K562 (cell line): ENCODE data around the gene ZNF264. TPM values are rescaled to one million over a fixed set of nuclear protein-coding genes. Genes with fewer than 3 reads are reported as not detected.

Source experiments
- BMI1 ChIP-seq: fragments of 150-350 bp; IDR thresholded peaks from 2 replicates; pipeline ENCODE4 v1.6.1; 2014; ENCODE audit warnings: low read length
- COPS2 ChIP-seq: fragments of 450-650 bp; conservative IDR thresholded peaks from 2 replicates; pipeline ENCODE4 v1.6.1; 2016; ENCODE audit warnings: mild to moderate bottlenecking, moderate library complexity
- CTBP1 ChIP-seq: fragments of 450-650 bp; IDR thresholded peaks from 2 replicates; pipeline ENCODE4 v1.6.1; 2016; ENCODE audit warnings: borderline replicate concordance
- DPF2 ChIP-seq: fragments of 450-650 bp; IDR thresholded peaks from 2 replicates; pipeline ENCODE4 v1.6.1; 2016
- E2F1 ChIP-seq: sonication (generic); formaldehyde crosslinking; IDR thresholded peaks from 2 replicates; pipeline ENCODE4 v1.8.1; 2023; ENCODE audit warnings: mild to moderate bottlenecking, missing genetic modification reagents, moderate library complexity
- ERF ChIP-seq: fragments of 450-650 bp; formaldehyde crosslinking; IDR thresholded peaks from 2 replicates; pipeline ENCODE4 v1.4.0; 2020; ENCODE audit warnings: mild to moderate bottlenecking, mixed read lengths
- FUS ChIP-seq: fragments of 200-400 bp; formaldehyde crosslinking; optimal IDR thresholded peaks from 2 replicates; pipeline ENCODE3; 2017; ENCODE audit warnings: low read depth, low read length
- ID3 ChIP-seq, 2 experiments: fragments of 250-450 bp in 1 of 2; fragments of 450-650 bp in 1 of 2; sonication (Bioruptor Pico) in 1 of 2; IDR thresholded peaks; 2 replicates each; pipeline versions ENCODE4 v1.6.1 to v1.8.0; 2016 to 2021; ENCODE audit warnings: mild to moderate bottlenecking in 2 of 2, moderate library complexity in 2 of 2, missing compliant biosample characterization in 1 of 2, missing genetic modification characterization in 1 of 2
- KDM5B ChIP-seq: fragments of 200-600 bp; sonication (generic); IDR thresholded peaks from 2 replicates; pipeline ENCODE4 v1.6.1; 2012; ENCODE audit warnings: low read depth, mild to moderate bottlenecking, moderate library complexity, low read length, control low read depth, inconsistent platforms; ENCODE audit not compliant: insufficient replicate concordance
- KHSRP ChIP-seq: fragments of 450-650 bp; IDR thresholded peaks from 2 replicates; pipeline ENCODE4 v1.6.1; 2017
- MBD2 ChIP-seq: sonication (generic); IDR thresholded peaks from 2 replicates; pipeline ENCODE4 v1.6.1; 2016; ENCODE audit warnings: low read depth, borderline replicate concordance
- MECOM ChIP-seq: fragments of 250-450 bp; sonication (Bioruptor Pico); IDR thresholded peaks from 2 replicates; pipeline ENCODE4 v1.8.0; 2022; ENCODE audit warnings: inconsistent platforms
- NCOA6 ChIP-seq: fragments of 450-650 bp; IDR thresholded peaks from 2 replicates; pipeline ENCODE4 v1.6.1; 2017; ENCODE audit warnings: mild to moderate bottlenecking
- NFATC3 ChIP-seq: fragments of 450-650 bp; IDR thresholded peaks from 2 replicates; pipeline ENCODE4 v1.6.1; 2017; ENCODE audit warnings: mild to moderate bottlenecking
- NR2C1 ChIP-seq, 2 experiments: fragments of 450-650 bp; IDR thresholded peaks; 2 replicates each; pipeline ENCODE4 v1.6.1; 2017; ENCODE audit warnings: mild to moderate bottlenecking in 2 of 2, antibody characterized with exemption in 1 of 2, inconsistent platforms in 1 of 2, missing compliant biosample characterization in 1 of 2, missing genetic modification characterization in 1 of 2
- POLR3A ChIP-seq: IDR thresholded peaks from 2 replicates; pipeline ENCODE4 v1.6.1; 2011; ENCODE audit warnings: borderline replicate concordance, mild to moderate bottlenecking, moderate library complexity; ENCODE audit not compliant: insufficient read length, insufficient read depth; ENCODE audit errors: extremely low read depth
- POU5F1 ChIP-seq: fragments of 150-350 bp; IDR thresholded peaks from 2 replicates; pipeline ENCODE4 v1.6.1; 2014; ENCODE audit warnings: borderline replicate concordance, low read length, low read depth, mild to moderate bottlenecking; ENCODE audit not compliant: partially characterized antibody
- SREBF1 ChIP-seq: fragments of 150-350 bp; IDR thresholded peaks from 2 replicates; pipeline ENCODE4 v1.6.1; 2014; ENCODE audit warnings: antibody characterized with exemption, low read depth, low read length, borderline replicate concordance
- TCF15 ChIP-seq: fragments of 250-450 bp; sonication (Bioruptor Pico); IDR thresholded peaks from 2 replicates; pipeline ENCODE4 v1.8.0; 2022; ENCODE audit warnings: moderate library complexity, mild to moderate bottlenecking, inconsistent platforms
- TCF7L2 ChIP-seq: fragments of 150-350 bp; IDR thresholded peaks from 2 replicates; pipeline ENCODE4 v1.6.1; 2016; ENCODE audit warnings: low read depth, mild to moderate bottlenecking, low read length, moderate library complexity
- TFAP4 ChIP-seq: sonication (generic); formaldehyde crosslinking; IDR thresholded peaks from 2 replicates; pipeline ENCODE4 v1.8.0; 2022; ENCODE audit warnings: missing genetic modification reagents, mild to moderate bottlenecking, moderate library complexity, borderline replicate concordance
- THRB ChIP-seq: fragments of 450-650 bp; formaldehyde crosslinking; conservative IDR thresholded peaks from 2 replicates; pipeline ENCODE4 v1.4.0; 2022; ENCODE audit warnings: mild to moderate bottlenecking, missing genetic modification characterization
- U2AF1 ChIP-seq: fragments of 200-400 bp; formaldehyde crosslinking; optimal IDR thresholded peaks from 2 replicates; pipeline ENCODE3; 2017; ENCODE audit warnings: mild to moderate bottlenecking, low read depth, low read length, moderate library complexity
- ZNF253 ChIP-seq: fragments of 250-450 bp; sonication (Bioruptor Pico); conservative IDR thresholded peaks from 2 replicates; pipeline ENCODE4 v1.6.1; 2021; ENCODE audit warnings: mild to moderate bottlenecking
- ZNF282 ChIP-seq: sonication (generic); formaldehyde crosslinking; IDR thresholded peaks from 2 replicates; pipeline ENCODE4 v1.8.1; 2023; ENCODE audit warnings: missing genetic modification reagents
- polyA plus RNA-seq, 8 experiments: library from polyadenylated mRNA; depleted of rRNA in 4 of 8; stranded (reverse) in 5 of 8; unstranded in 3 of 8; fragments of >200 nt; fragmentation: Nextera tagmentation in 2 of 8; fragmentation: Illumina TruSeq in 1 of 8; extraction: Ambion mirVana in 2 of 8; extraction: Trizol in 1 of 8; gene quantifications; 2 replicates each; pipeline versions ENCODE4 v1.2.1 to v1.2.3, GENCODE V29; 2011 to 2014; ENCODE audit warnings: inconsistent platforms in 1 of 8, missing spikeins in 1 of 8
- total RNA-seq, 7 experiments: library from RNA; depleted of rRNA in 6 of 7; stranded (reverse); fragments of >200 nt in 6 of 7; fragmentation: Illumina TruSeq in 2 of 7; extraction: Trizol in 2 of 7; gene quantifications; 2 replicates each; pipeline versions ENCODE4 v1.2.1 to v1.2.3, GENCODE V29; 2011 to 2021; ENCODE audit warnings: low replicate concordance in 1 of 7

The ZNF264 gene
- total and polyA plus RNA-seq, 9 of the 15 experiments (the other 6 are each of a cell fraction or from before 2014, with no cell fraction given): 0.08 to 7.9 (median 1.3) TPM

- TF ChIP-seq SREBF1 (0 out of 2 replicates have a peak, but pooled peaks have one; percentile 25), TFAP4 (peak; percentile 75; the same call in 1 of the 2 replicates), COPS2 (no peak), POLR3A (no peak), ERF (CRISPR knock-in tag) (no peak), U2AF1 (no peak), MECOM (CRISPR knock-in tag) (no peak), BMI1 (no peak), E2F1 (no peak; the same call in 1 of the 2 replicates), NFATC3 (no peak), ZNF253 (no peak), THRB (CRISPR knock-in tag) (no peak), FUS (no peak), CTBP1 (peak; percentile 55; the same call in 1 of the 2 replicates), ZNF282 (no peak), NCOA6 (no peak), DPF2 (no peak), NR2C1 (IDR thresholded peaks at IDR 0.05) (no peak; the same call in 1 of the 2 replicates), NR2C1 (tag; IDR thresholded peaks at IDR 0.05) (peak; percentile 56), POU5F1 (peak; percentile 18), ID3 (CRISPR knock-in tag; IDR thresholded peaks at IDR 0.05) (no peak), ID3 (tag; IDR thresholded peaks at IDR 0.05) (no peak), TCF15 (CRISPR knock-in tag) (no peak), KHSRP (peak; percentile 61), KDM5B (peak; percentile 80), MBD2 (peak; percentile 61; the same call in 1 of the 2 replicates), TCF7L2 (no peak)
Measured at GRCh38 chr19:57240311-57241090, 49.2 kb downstream of the ZNF264 start, which contains the start of gene ZNF805 (continued).
